H1 (cell line): ENCODE data around the gene IGF1. TPM values are rescaled to one million over a fixed set of nuclear protein-coding genes. Genes with fewer than 3 reads are reported as not detected.

Experiments
- CTCF ChIA-PET: fragments of 300-600 bp; sonication (Branson Sonifier 250); formaldehyde crosslinking; loops from one replicate; lab custom pipeline; 2021; ENCODE audit not compliant: partially characterized antibody; lab: Charles Lee
- POLR2A ChIA-PET: fragments of 300-600 bp; sonication (Branson Sonifier 250); formaldehyde crosslinking; loops from one replicate; lab custom pipeline; 2021; ENCODE audit warnings: inconsistent platforms; ENCODE audit not compliant: partially characterized antibody; lab: Charles Lee
- DNase-seq, 2 experiments: peaks; one replicate each; pipeline versions ENCODE4 v3.0.0 to v3.0.0-alpha.2; 2010 to 2022; ENCODE audit warnings: low spot score in 2 of 2, low read depth in 1 of 2, mixed read lengths in 1 of 2
- FAIRE-seq: peaks from 2 replicates; lab custom pipeline; 2011; peaks lifted over from hg19 to GRCh38; lab: Jason Lieb, UNC
- H2AFZ ChIP-seq: 2 replicates; pipeline ENCODE4 v1.8.1; 2012; ENCODE audit warnings: low read length, inconsistent platforms
- H2AK5ac ChIP-seq: 2 replicates; pipeline ENCODE4 v1.6.1; 2013; ENCODE audit warnings: low read depth, low read length
- H2BK120ac ChIP-seq: replicated peaks from 2 replicates; pipeline ENCODE3; 2013; ENCODE audit warnings: low read depth, low read length, inconsistent platforms
- H2BK12ac ChIP-seq: 2 replicates; pipeline ENCODE4 v1.6.1; 2013; ENCODE audit warnings: low read depth, low read length
- H2BK15ac ChIP-seq: 2 replicates; pipeline ENCODE4 v1.6.1; 2013; ENCODE audit warnings: low read length
- H2BK20ac ChIP-seq: 2 replicates; pipeline ENCODE4 v1.6.1; 2013; ENCODE audit warnings: low read length
- H2BK5ac ChIP-seq: 2 replicates; pipeline ENCODE4 v1.6.1; 2013; ENCODE audit warnings: low read depth, low read length
- H3K14ac ChIP-seq: 2 replicates; pipeline ENCODE4 v1.6.1; 2013; ENCODE audit warnings: inconsistent platforms; ENCODE audit not compliant: insufficient read length
- H3K18ac ChIP-seq: 2 replicates; pipeline ENCODE4 v1.6.1; 2013; ENCODE audit warnings: low read length; ENCODE audit errors: extremely low read depth
- H3K23ac ChIP-seq: 2 replicates; pipeline ENCODE4 v1.6.1; 2013; ENCODE audit warnings: inconsistent platforms; ENCODE audit not compliant: insufficient read length
- H3K23me2 ChIP-seq: 2 replicates; pipeline ENCODE4 v1.6.1; 2013; ENCODE audit warnings: low read depth, low read length
- H3K27ac ChIP-seq: 2 replicates; pipeline ENCODE4 v1.6.1; 2011; ENCODE audit warnings: low read depth, low read length, inconsistent platforms
- H3K27me3 ChIP-seq, 4 experiments: replicated peaks in 1 of 4; 1 replicate in 1 of 4; 2 replicates in 3 of 4; pipeline versions ENCODE4 v1.6.1 to v1.8.1; 2011 to 2013; ENCODE audit warnings: low read length in 3 of 4, mild to moderate bottlenecking in 3 of 4, inconsistent platforms in 2 of 4, mixed read lengths in 2 of 4, moderate library complexity in 1 of 4; ENCODE audit not compliant: control insufficient read depth in 3 of 4, insufficient read depth in 3 of 4; ENCODE audit errors: extremely low read depth in 1 of 4
- H3K36me3 ChIP-seq, 4 experiments: 2 replicates each; pipeline versions ENCODE4 v1.6.1 to v1.8.1; 2011 to 2013; ENCODE audit warnings: mild to moderate bottlenecking in 4 of 4, low read length in 3 of 4, moderate library complexity in 2 of 4, control low read depth in 1 of 4, inconsistent platforms in 1 of 4; ENCODE audit not compliant: insufficient read depth in 4 of 4, control insufficient read depth in 2 of 4
- H3K4ac ChIP-seq: replicated peaks from 2 replicates; pipeline ENCODE3; 2013; ENCODE audit warnings: low read length, low read depth, mixed read lengths, inconsistent platforms; ENCODE audit not compliant: insufficient read length
- H3K4me1 ChIP-seq, 4 experiments: replicated peaks in 1 of 4; 1 replicate in 1 of 4; 2 replicates in 3 of 4; pipeline versions ENCODE4 v1.6.1 to v1.8.1; 2011 to 2013; ENCODE audit warnings: low read length in 3 of 4, inconsistent platforms in 2 of 4, mixed read lengths in 1 of 4; ENCODE audit not compliant: insufficient read depth in 4 of 4, control insufficient read depth in 3 of 4
- H3K4me2 ChIP-seq, 2 experiments: 2 replicates each; pipeline versions ENCODE4 v1.6.1 to v1.8.1; 2011 to 2013; ENCODE audit warnings: low read depth in 2 of 2, low read length in 2 of 2, control low read depth in 1 of 2, inconsistent platforms in 1 of 2, mild to moderate bottlenecking in 1 of 2; ENCODE audit not compliant: insufficient read depth in 1 of 2
- H3K4me3 ChIP-seq, 4 experiments: fragments of 200-600, 300-600 bp in 1 of 4; sonication (generic), shearing (Covaris generic), sonication (Bioruptor Twin) in 1 of 4; 2 replicates each; pipeline versions ENCODE4 v1.5.1 to v1.8.1; 2011 to 2016; ENCODE audit warnings: low read length in 4 of 4, low read depth in 3 of 4, control low read depth in 2 of 4, inconsistent platforms in 2 of 4, mild to moderate bottlenecking in 2 of 4, mixed read lengths in 1 of 4, moderate library complexity in 1 of 4; ENCODE audit not compliant: insufficient read depth in 2 of 4; ENCODE audit errors: extremely low read depth in 1 of 4
- H3K56ac ChIP-seq: replicated peaks from 2 replicates; pipeline ENCODE3; 2013; ENCODE audit warnings: low read depth, mild to moderate bottlenecking, mixed read lengths, low read length, inconsistent platforms; ENCODE audit not compliant: insufficient read length
- H3K79me1 ChIP-seq: 2 replicates; pipeline ENCODE4 v1.6.1; 2013; ENCODE audit warnings: low read depth, low read length, control low read depth
- H3K79me2 ChIP-seq, 2 experiments: 2 replicates each; pipeline versions ENCODE4 v1.6.1 to v1.8.1; 2012 to 2013; ENCODE audit warnings: low read length in 2 of 2, mild to moderate bottlenecking in 2 of 2, inconsistent platforms in 1 of 2; ENCODE audit not compliant: insufficient read depth in 2 of 2, control insufficient read depth in 1 of 2
- H3K9ac ChIP-seq, 4 experiments: replicated peaks in 1 of 4; 1 replicate in 1 of 4; 2 replicates in 3 of 4; pipeline versions ENCODE4 v1.6.1 to v1.8.1; 2011 to 2013; ENCODE audit warnings: low read depth in 3 of 4, low read length in 3 of 4, control low read depth in 2 of 4, mild to moderate bottlenecking in 2 of 4, moderate library complexity in 2 of 4, inconsistent platforms in 1 of 4; ENCODE audit errors: extremely low read depth in 1 of 4
- H3K9me3 ChIP-seq, 2 experiments: 2 replicates each; pipeline versions ENCODE4 v1.6.1 to v1.8.1; 2012 to 2013; ENCODE audit warnings: mild to moderate bottlenecking in 2 of 2, moderate library complexity in 2 of 2, control low read depth in 1 of 2, inconsistent platforms in 1 of 2, low read depth in 1 of 2, low read length in 1 of 2, mixed read lengths in 1 of 2; ENCODE audit not compliant: insufficient read depth in 2 of 2
- H4K20me1 ChIP-seq, 2 experiments: replicated peaks in 1 of 2; 2 replicates each; pipeline versions ENCODE3 to v1.8.1; 2011 to 2013; ENCODE audit warnings: inconsistent platforms in 2 of 2, low read length in 2 of 2, mild to moderate bottlenecking in 1 of 2; ENCODE audit not compliant: insufficient read depth in 2 of 2, control insufficient read depth in 1 of 2
- H4K5ac ChIP-seq: 2 replicates; pipeline ENCODE4 v1.6.1; 2013; ENCODE audit warnings: low read length, low read depth, mixed read lengths, inconsistent platforms; ENCODE audit not compliant: insufficient read length
- H4K8ac ChIP-seq: 2 replicates; pipeline ENCODE4 v1.8.0; 2013; ENCODE audit warnings: mild to moderate bottlenecking, moderate library complexity, low read length, inconsistent platforms; ENCODE audit not compliant: insufficient read depth; ENCODE audit errors: extremely low read depth
- H4K91ac ChIP-seq: replicated peaks from 2 replicates; pipeline ENCODE3; 2013; ENCODE audit warnings: low read length, mixed read lengths, inconsistent platforms; ENCODE audit not compliant: insufficient read length
- ASH2L ChIP-seq: fragments of 200-600, 300-600 bp; sonication (generic); IDR thresholded peaks from one replicate; pipeline ENCODE4 v1.7.1; 2017; ENCODE audit warnings: low read length
- CREB1 ChIP-seq: IDR thresholded peaks from 2 replicates; pipeline ENCODE4 v1.6.1; 2012; ENCODE audit warnings: inconsistent platforms
- EZH2 ChIP-seq: fragments of 200-600 bp; sonication (generic); IDR thresholded peaks from 2 replicates; pipeline ENCODE4 v1.7.1; 2012; ENCODE audit warnings: low read depth, mild to moderate bottlenecking, moderate library complexity, low read length, inconsistent platforms; ENCODE audit not compliant: severe bottlenecking
- JUN ChIP-seq: IDR thresholded peaks from 2 replicates; pipeline ENCODE4 v1.6.1; 2011; ENCODE audit warnings: low read depth, mild to moderate bottlenecking, improper control_type of control experiment, low read length
- KDM4A ChIP-seq: IDR thresholded peaks from one replicate; pipeline ENCODE4 v1.7.1; 2012; ENCODE audit warnings: low read depth, mild to moderate bottlenecking, moderate library complexity, low read length, inconsistent platforms; ENCODE audit not compliant: severe bottlenecking
- NRF1 ChIP-seq: IDR thresholded peaks from 2 replicates; pipeline ENCODE4 v1.6.1; 2011; ENCODE audit warnings: mild to moderate bottlenecking, low read depth, low read length, improper control_type of control experiment
- RXRA ChIP-seq: IDR thresholded peaks from 2 replicates; pipeline ENCODE4 v1.6.1; 2011; ENCODE audit warnings: low read depth, mild to moderate bottlenecking, low read length, moderate library complexity; ENCODE audit not compliant: insufficient read depth
- SRF ChIP-seq: IDR thresholded peaks from 2 replicates; pipeline ENCODE4 v1.6.1; 2011; ENCODE audit warnings: mild to moderate bottlenecking, low read depth, low read length, moderate library complexity
- ZNF274 ChIP-seq: IDR thresholded peaks from 2 replicates; pipeline ENCODE4 v1.7.0; 2012; ENCODE audit warnings: low read length, borderline replicate concordance; ENCODE audit errors: extremely low read depth
- WGBS, 2 experiments: shearing (Covaris generic) in 1 of 2; methylation state at CpG; one replicate each; pipeline versions ENCODE4 v1.1.6 to v1.1.7; 2013 to 2015; ENCODE audit warnings: low lambda C conversion rate in 2 of 2, mixed read lengths in 2 of 2, inconsistent platforms in 1 of 2, low coverage in 1 of 2, missing lambda C conversion rate in 1 of 2; ENCODE audit not compliant: insufficient replicate concordance in 2 of 2, insufficient coverage in 1 of 2, insufficient read length in 1 of 2; ENCODE audit errors: extremely low coverage in 1 of 2, missing lambda C conversion rate in 1 of 2; 5-methylcytosine and 5-hydroxymethylcytosine counted together
- polyA plus RNA-seq, 7 experiments: library from polyadenylated mRNA; depleted of rRNA in 3 of 7; stranded (reverse) in 5 of 7; unstranded in 2 of 7; fragments of >200 nt in 5 of 7; fragments of 200-250 nt in 2 of 7; gene quantifications; 1 replicate in 5 of 7; 2 replicates in 1 of 7; 4 replicates in 1 of 7; pipeline versions ENCODE4 v1.2.1 to v1.2.3, GENCODE V29; 2011 to 2013; ENCODE audit warnings: missing spikeins in 2 of 7, mixed read lengths in 2 of 7
- total RNA-seq: library from RNA; stranded (reverse); fragmentation: NEBNext Ultra II Directional; extraction: Animal tissue kit (Norgen Biotek cat#: 25700); gene quantifications from 2 replicates; pipeline ENCODE4 v1.2.1, GENCODE V29; 2021

Gene IGF1
- total and polyA plus RNA-seq, 2 of the 8 experiments (the other 6 are each of a cell fraction or from before 2014, with no cell fraction given): not detected

GRCh38 chr12:102462386-102462785 is 18.0 kb downstream of the IGF1 start:
- CTCF ChIA-PET: no interaction called here
- Histone ChIP-seq H2AK5ac (no peak overlapping the region), H2BK5ac (no peak overlapping the region), H2BK15ac (no peak overlapping the region), H2BK20ac (no peak overlapping the region), H3K79me2 (no peaks in the 10 kb centered on the region), H3K14ac (no peak overlapping the region), H3K23ac (no peak overlapping the region), H3K4me2 (no peak overlapping the region), H3K56ac (no peak overlapping the region), H2BK12ac (no peak overlapping the region), H2AFZ (no peak overlapping the region), H4K8ac (no peak overlapping the region), H3K36me3 (no peaks in the 10 kb centered on the region), H3K27ac (no peak overlapping the region), H3K27me3 (no peaks in the 10 kb centered on the region), H4K91ac (no peak overlapping the region), H2BK120ac (no peak overlapping the region), H3K4me1 (no peaks in the 10 kb centered on the region), H3K9me3 (no peaks in the 10 kb centered on the region), H3K4ac (no peak overlapping the region), H3K23me2 (no peaks in the 10 kb centered on the region), H4K20me1 (no peaks in the 10 kb centered on the region), H3K4me3 (no peak overlapping the region), H3K18ac (no peak overlapping the region), H4K5ac (no peak overlapping the region), H3K79me1 (no peaks in the 10 kb centered on the region), H3K9ac (no peak overlapping the region)
- POLR2A ChIA-PET: no interaction called here
- FAIRE-seq (no peak), DNase-seq (no peak)
- TF ChIP-seq ASH2L (no peak), SRF (no peak), NRF1 (no peak), CREB1 (no peak), KDM4A (no peak), JUN (no peak), ZNF274 (no peak), RXRA (no peak), EZH2 (no peak)
- WGBS, 2 experiments: 95% methylated on average over 1 of the region's 1 CpG; no CpG with 5 or more reads in 1 of the 2 experiments
